Heart right ventricle (tissue), 16 donors: Measurements from ENCODE around the gene GKN1. TPM values are rescaled to one million over a fixed set of nuclear protein-coding genes. Genes with fewer than 3 reads are reported as not detected.

Experiments used
- ATAC-seq, 8 donors: fragments of 200-7000 bp; cut with Tn5 transposase; one replicate each; pipeline ENCODE4 v1.9.1; 2020; ENCODE audit warnings: mild to moderate bottlenecking in 8 of 8, moderate library complexity in 8 of 8, moderate number of reproducible peaks in 1 of 8
- DNase-seq, 2 donors: peaks; one replicate each; pipeline ENCODE4 v3.0.0-alpha.2; 2020
- H3K27ac ChIP-seq, 10 donors: fragments of 200-600 bp; sonication (generic) in 2 of 10; one replicate each; pipeline versions ENCODE4 v1.5.0 to v1.8.0; 2020 to 2022; ENCODE audit warnings: mild to moderate bottlenecking in 3 of 10
- H3K27me3 ChIP-seq, 7 donors: fragments of 200-600 bp; one replicate each; pipeline ENCODE4 v1.8.0; 2021 to 2022; ENCODE audit warnings: mild to moderate bottlenecking in 2 of 7
- H3K36me3 ChIP-seq, 9 donors: fragments of 200-600 bp; sonication (generic) in 1 of 9; one replicate each; pipeline versions ENCODE4 v1.5.0 to v1.8.0; 2020 to 2022; ENCODE audit warnings: mild to moderate bottlenecking in 2 of 9
- H3K4me1 ChIP-seq, 9 donors: fragments of 200-600 bp; sonication (generic) in 1 of 9; one replicate each; pipeline versions ENCODE4 v1.5.0 to v1.8.0; 2020 to 2022; ENCODE audit warnings: mild to moderate bottlenecking in 4 of 9
- H3K4me3 ChIP-seq, 10 donors: fragments of 200-600 bp; sonication (generic) in 2 of 10; one replicate each; pipeline versions ENCODE4 v1.5.0 to v1.8.0; 2020 to 2022; ENCODE audit warnings: mild to moderate bottlenecking in 7 of 10, moderate library complexity in 2 of 10
- H3K9me3 ChIP-seq, 11 donors: fragments of 200-600 bp in 10 of 11; sonication (generic) in 2 of 11; one replicate each; pipeline versions ENCODE4 v1.5.0 to v1.8.0; 2013 to 2022; ENCODE audit warnings: mild to moderate bottlenecking in 2 of 11, control low read depth in 1 of 11, moderate library complexity in 1 of 11
- CTCF ChIP-seq, 9 donors: fragments of 200-600 bp; sonication (generic) in 2 of 9; IDR thresholded peaks; one replicate each; pipeline versions ENCODE4 v1.5.0 to v1.8.0; 2021 to 2022; ENCODE audit warnings: antibody characterized with exemption in 9 of 9, mild to moderate bottlenecking in 5 of 9, moderate library complexity in 1 of 9
- WGBS, 2 donors: extraction: QIAGEN DNeasy Blood & Tissue Kit; methylation state at CpG; one replicate each; pipeline ENCODE4 v1.1.7; 2013; ENCODE audit warnings: inconsistent platforms in 1 of 2; 5-methylcytosine and 5-hydroxymethylcytosine counted together
- intact Hi-C, 10 donors: fragments of 100-400 bp; cut with DNase I; formaldehyde crosslinking; loops; one replicate each; pipeline versions ENCODE4 v1.11.1 to v1.14.2; 2022
- polyA plus RNA-seq, 2 donors: library from polyadenylated mRNA; stranded (reverse); fragments of 200-250 nt; gene quantifications; one replicate each; pipeline ENCODE4 v1.2.3, GENCODE V29; 2013
- total RNA-seq, 10 donors: library from RNA; stranded (reverse); fragmentation: NEBNext Ultra II Directional in 3 of 10; extraction: Animal tissue kit (Norgen Biotek cat#: 25700) in 3 of 10; gene quantifications; one replicate each; pipeline versions ENCODE4 v1.2.1 to v1.2.4, GENCODE V29; 2021 to 2023
- donor health status: Arrhythmogenic right ventricular cardiomyopathy.
- donor health status: ischemic (EF 13 %, LVEDD 7.1; RV severe dilation, severe dysfunction).
- donor health status: healthy with polysubstance abuse.
- donor health status: DM: no; HTN: yes; CAD: no.
- donor health status: DM: no; HTN: no; CAD: no.
- donor health status: ischemic (EF 25% LVEDD 6.9; RV normal size, moderate dysfunction).
- donor health status: ischemic (EF 25% LVEDD 5.7; RV mildly dilated, moderate dysfunction).
- donor health status: healthy.
- donor health status: DM: yes; HTN: yes; CAD: no.
- donor health status: Ischemic cardiomyopathy.
- donor health status: ischemic (EF 35%, LVEDD 5.7; RV mildly dilated, moderate dysfunction).
- donor health status: nonischemic (EF 11% LVEDD 7.7; RV severe dilation, severe dysfunction).
- donor health status: DM: yes; HTN: yes; CAD: no.
- donor health status: PGD.
- donor health status: ischemic (EF 29% LVEDD 5.4; RV normal size, mild dysfunction).
- donor health status: nonischemic (EF 23%, LVEDD 6.1; RV moderate dilation, normal function).

The GKN1 gene
- total and polyA plus RNA-seq, 12 donors: 0.19 TPM; not detected in 11

DNA sequence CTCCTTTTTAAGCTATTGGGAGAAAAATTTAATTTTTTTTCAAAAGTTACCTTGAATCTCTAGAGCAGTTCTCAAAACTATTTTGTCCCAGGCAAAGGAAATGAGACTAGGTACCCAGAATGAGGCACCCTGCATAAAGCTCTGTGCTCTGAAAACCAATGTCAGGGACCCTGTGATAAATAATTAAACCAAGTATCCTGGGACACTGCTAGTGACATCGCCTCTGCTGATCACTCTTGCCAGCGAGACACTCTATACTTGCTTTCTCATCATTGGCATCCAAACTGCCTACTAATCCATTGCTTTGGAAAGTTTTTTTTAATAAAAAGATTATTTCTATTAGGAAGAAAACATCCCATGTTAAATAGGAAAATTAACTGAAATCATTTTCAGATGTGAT lies 1.4 kb downstream of the GKN1 start:
- 96 to 97% methylated on average over 2 of the region's 2 CpGs for WGBS, 2 donors
- Histone ChIP-seq H3K4me1 (no peaks in the 10 kb centered on the region), H3K36me3 (no peaks in the 10 kb centered on the region), H3K4me3 (no peak overlapping the region), H3K27me3 (peaks cover 0 to 28% (median 8%) of the 10 kb centered on the region in 7 donors), H3K27ac (no peak overlapping the region), H3K9me3 (no peaks in the 10 kb centered on the region)
- ATAC-seq (no peak), DNase-seq (no peak)
- intact Hi-C loops: no loop called here
- no peak for TF ChIP-seq CTCF (IDR thresholded peaks at IDR 0.05)

GRCh38 chr2:68977453-68977852 lies 3.0 kb downstream of the GKN1 start:
- Histone ChIP-seq H3K4me1 (no peaks in the 10 kb centered on the region), H3K4me3 (no peak overlapping the region), H3K9me3 (no peaks in the 10 kb centered on the region), H3K27ac (no peak overlapping the region), H3K27me3 (peaks cover 0 to 28% (median 8%) of the 10 kb centered on the region in 7 donors), H3K36me3 (no peaks in the 10 kb centered on the region)
- no peak for DNase-seq
- no peak for TF ChIP-seq CTCF (IDR thresholded peaks at IDR 0.05)
- no peak for ATAC-seq
- intact Hi-C loops: no loop called here
- WGBS, 2 donors: 75 to 76% methylated on average over 4 of the region's 4 CpGs

- H3K36me3 ChIP-seq: no peaks in the 10 kb centered on the region
- no peak overlapping the region for H3K27ac ChIP-seq
- no peak overlapping the region for H3K4me3 ChIP-seq
- no peaks in the 10 kb centered on the region for H3K4me1 ChIP-seq
- DNase-seq (no peak), ATAC-seq (no peak)
- intact Hi-C loops: no loop called here
- no peaks in the 10 kb centered on the region for H3K9me3 ChIP-seq
- 69 to 86% methylated on average over 3 of the region's 3 CpGs for WGBS, 2 donors
- peaks cover 0 to 28% (median 8%) of the 10 kb centered on the region in 7 donors for H3K27me3 ChIP-seq
- no peak for TF ChIP-seq CTCF (IDR thresholded peaks at IDR 0.05)
These were observed 3.7 kb downstream of the GKN1 start for GRCh38 chr2:68978098-68978497.

DNA sequence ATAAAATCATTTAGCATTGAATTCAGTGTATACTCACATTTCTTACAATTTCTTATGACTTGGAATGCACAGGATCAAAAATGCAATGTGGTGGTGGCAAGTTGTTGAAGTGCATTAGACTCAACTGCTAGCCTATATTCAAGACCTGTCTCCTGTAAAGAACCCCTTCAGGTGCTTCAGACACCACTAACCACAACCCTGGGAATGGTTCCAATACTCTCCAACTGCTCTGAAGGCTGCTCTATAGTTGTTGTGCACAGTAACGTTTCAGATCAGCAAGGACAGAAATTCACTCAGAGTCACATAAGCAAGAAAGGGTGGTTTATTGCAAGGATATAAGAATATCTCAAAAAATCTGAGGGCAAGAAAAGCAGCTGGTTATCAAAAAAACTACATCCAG lies 6.5 kb downstream of the GKN1 start:
- WGBS, 2 donors: 65 to 67% methylated on average over 1 of the region's 1 CpG
- TF ChIP-seq CTCF (IDR thresholded peaks at IDR 0.05): no peak
- no peak overlapping the region for H3K4me3 ChIP-seq

More for the DNA sequence above, 6.5 kb downstream of the GKN1 start:
- Histone ChIP-seq H3K9me3 (no peaks in the 10 kb centered on the region), H3K27me3 (peaks cover 0 to 26% (median 8%) of the 10 kb centered on the region in 7 donors), H3K27ac (no peak overlapping the region), H3K36me3 (no peaks in the 10 kb centered on the region), H3K4me1 (no peaks in the 10 kb centered on the region)
- no peak for ATAC-seq
- DNase-seq: no peak
- intact Hi-C loops: no loop called here
